ENCODE data around the gene DYRK1B.
"Not testable (repeated sequence)": the region's sequence is repeated elsewhere in the genome, so short reads cannot be mapped to it uniquely, and the experiment has no call there.

The DYRK1B gene

DNA sequence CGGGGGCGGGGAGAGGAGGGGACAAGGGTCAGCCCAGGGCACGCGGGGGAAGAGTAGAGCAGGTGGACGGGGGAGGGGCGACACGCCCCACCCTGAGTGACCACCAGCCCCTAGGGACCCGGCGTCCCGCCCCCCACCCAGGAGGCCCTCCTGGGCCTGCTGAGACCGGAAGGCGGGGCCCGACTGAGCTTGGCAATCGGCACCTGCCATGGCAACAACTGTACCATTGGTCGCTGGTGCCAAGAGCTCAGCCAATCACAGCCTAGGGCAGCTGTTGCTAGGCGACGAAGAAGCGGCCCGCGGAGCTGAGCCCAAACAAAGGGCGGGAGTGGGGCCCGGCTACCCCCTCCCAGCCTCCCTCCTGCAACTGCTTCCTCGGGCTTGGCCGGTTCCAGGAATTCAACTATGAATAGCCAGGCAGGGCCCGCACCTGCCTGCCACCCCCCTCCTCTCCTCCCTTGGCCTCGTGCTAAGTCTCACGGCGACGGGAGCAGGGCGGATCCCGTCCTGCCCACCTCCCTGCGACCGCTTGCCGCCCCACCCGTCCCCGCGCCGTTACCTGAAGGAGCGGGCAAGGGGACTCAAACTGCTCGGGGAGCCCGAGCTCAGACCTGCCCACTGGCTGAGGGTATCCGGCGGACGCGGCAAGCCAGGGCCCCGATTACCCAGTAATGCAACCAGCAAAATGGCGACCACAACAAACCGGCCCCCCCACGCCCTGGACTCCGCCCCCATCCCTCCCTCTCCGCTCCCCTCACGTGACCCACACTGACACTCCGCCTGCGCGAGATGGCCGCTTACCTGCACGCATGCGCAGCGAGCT lies at the start of gene DYRK1B:
Gene DYRK1B (minus strand): TSS at position 699 of the 823 bp plus-strand sequence. CDS start 2,295 bp downstream, outside the sequence.
- TF ChIP-seq, protein P1, sequence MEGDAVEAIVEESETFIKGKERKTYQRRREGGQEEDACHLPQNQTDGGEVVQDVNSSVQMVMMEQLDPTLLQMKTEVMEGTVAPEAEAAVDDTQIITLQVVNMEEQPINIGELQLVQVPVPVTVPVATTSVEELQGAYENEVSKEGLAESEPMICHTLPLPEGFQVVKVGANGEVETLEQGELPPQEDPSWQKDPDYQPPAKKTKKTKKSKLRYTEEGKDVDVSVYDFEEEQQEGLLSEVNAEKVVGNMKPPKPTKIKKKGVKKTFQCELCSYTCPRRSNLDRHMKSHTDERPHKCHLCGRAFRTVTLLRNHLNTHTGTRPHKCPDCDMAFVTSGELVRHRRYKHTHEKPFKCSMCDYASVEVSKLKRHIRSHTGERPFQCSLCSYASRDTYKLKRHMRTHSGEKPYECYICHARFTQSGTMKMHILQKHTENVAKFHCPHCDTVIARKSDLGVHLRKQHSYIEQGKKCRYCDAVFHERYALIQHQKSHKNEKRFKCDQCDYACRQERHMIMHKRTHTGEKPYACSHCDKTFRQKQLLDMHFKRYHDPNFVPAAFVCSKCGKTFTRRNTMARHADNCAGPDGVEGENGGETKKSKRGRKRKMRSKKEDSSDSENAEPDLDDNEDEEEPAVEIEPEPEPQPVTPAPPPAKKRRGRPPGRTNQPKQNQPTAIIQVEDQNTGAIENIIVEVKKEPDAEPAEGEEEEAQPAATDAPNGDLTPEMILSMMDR (IDR thresholded peaks at IDR 0.05; ENCODE audit: low read depth, low read length, missing control alignments), result no peak
- peak; percentile 78 for DNase-seq (ENCODE audit: extremely low read depth, low read depth)
- peak within 1 kb of the TSS; percentile 47 for H3K4me3 ChIP-seq (replicated peaks; ENCODE audit: low read depth, low read length)

DNA sequence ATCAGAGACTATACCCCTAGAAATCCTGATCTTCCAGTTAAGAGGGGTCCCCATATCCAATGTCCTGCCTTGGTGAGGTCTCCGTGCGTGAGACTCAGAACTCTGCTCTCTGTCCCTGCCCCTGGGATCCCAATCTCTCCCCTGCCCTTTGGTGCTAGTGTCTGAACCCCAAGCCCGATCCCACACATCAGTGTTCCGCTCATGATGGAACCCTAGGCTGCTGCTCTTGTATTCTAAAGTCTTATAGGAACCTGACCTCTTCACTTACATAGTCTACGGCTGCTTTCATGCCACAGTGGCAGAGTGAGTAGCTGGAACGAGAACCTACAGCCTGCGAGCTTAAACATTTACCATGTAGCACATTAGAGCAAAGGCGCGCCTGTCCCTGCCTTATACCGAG lies 48.7 kb upstream of the DYRK1B start:
- H3K4me3 ChIP-seq (replicated peaks; ENCODE audit: low read depth, low read length); DNase-seq (ENCODE audit: extremely low read depth, low read depth): not testable (repeated sequence)

DNA sequence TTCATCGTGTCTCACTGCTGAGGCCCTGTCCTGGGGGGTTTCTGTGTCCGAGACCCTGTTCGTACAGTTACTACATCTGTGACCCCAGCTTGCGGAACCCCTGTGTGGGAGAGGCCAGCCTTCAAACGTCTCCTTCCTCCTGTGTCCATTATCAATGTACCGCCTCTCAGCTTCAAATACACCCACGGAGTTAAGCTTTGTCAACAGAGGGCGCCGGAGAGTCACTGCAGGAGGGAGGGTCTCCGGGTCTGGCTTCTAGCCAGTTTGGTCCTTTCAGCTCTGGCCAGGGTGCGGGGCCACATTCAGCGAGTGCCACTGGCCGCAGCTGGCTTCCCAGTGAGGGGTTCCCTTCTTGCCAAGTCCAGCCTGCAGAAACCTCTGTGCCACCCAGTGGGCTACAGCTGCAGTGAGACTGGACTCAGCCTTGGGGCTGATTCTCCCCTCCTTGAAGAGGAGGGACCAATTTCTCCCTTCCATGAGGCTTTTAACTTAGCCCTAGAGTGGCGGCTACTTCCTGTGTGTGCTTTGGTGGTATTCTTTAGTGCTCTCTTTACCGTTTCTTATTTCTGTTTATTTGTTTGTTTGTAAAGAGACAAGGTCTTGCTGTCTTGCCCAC lies 47.6 kb upstream of the DYRK1B start:
- TF ChIP-seq, protein P1 (IDR thresholded peaks at IDR 0.05; ENCODE audit: low read depth, low read length, missing control alignments), result peak; percentile 49
- not testable (repeated sequence) for DNase-seq (ENCODE audit: extremely low read depth, low read depth); H3K4me3 ChIP-seq (replicated peaks; ENCODE audit: low read depth, low read length)

DNA sequence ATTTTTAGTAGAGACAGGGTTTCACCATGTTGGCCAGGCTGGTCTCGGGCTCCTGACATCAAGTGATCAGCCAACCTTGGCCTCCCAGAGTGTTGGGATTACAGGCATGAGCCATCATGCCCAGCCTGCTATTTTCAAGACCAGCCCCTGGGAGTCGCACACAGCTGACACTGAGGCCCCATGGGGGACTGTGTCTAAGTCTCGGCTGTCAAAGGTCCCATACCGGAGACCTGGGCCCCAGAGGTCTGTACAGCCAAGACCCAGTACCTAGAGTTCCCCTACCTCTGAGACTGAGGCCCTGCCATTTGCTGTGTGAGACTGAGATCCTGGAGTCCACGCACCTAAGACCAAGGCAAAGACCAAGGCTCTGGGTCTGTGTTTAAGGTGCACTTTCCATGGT lies 46.3 kb upstream of the DYRK1B start:
- DNase-seq (ENCODE audit: extremely low read depth, low read depth); H3K4me3 ChIP-seq (replicated peaks; ENCODE audit: low read depth, low read length): not testable (repeated sequence)

DNA sequence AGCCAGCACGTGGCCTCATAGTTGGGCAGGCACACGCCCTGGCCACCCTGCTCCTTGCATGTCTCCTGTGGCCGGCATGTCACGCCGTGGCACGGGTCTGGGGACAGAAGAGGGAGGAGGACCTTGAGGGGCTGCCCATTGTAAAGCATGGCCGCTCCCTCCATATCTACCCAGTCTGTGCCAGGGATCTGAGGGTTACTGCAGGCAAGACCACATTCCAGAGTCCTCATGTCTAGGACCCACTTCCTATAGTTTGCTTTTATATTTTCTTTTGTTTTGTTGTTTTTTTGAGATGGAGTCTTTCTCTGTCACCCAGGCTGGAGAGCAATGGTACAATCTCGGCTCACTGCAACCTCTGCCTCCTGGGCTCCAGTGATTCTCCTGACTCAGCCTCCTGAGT lies 45.8 kb upstream of the DYRK1B start:
- not testable (repeated sequence) for DNase-seq (ENCODE audit: extremely low read depth, low read depth); H3K4me3 ChIP-seq (replicated peaks; ENCODE audit: low read depth, low read length)

DNA sequence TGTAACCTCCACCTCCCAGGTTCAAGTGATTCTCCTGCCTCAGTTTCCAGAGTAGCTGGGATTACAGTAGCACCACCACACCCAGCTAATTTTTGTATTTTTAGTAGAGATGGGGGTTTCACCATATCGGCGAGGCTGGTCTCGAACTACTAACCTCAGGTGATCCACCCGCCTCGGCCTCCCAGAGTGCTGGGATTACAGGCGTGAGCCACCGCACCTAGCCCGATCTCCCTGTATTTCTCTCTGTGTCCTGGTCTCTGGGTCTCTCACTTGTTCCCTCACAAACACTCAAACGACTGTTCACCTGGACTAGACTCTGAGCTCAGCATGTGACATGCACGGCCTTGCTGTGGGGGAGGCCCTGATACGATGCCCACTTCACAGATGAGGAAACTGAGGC lies 44.9 kb upstream of the DYRK1B start:
- DNase-seq (ENCODE audit: extremely low read depth, low read depth); H3K4me3 ChIP-seq (replicated peaks; ENCODE audit: low read depth, low read length): not testable (repeated sequence)

DNA sequence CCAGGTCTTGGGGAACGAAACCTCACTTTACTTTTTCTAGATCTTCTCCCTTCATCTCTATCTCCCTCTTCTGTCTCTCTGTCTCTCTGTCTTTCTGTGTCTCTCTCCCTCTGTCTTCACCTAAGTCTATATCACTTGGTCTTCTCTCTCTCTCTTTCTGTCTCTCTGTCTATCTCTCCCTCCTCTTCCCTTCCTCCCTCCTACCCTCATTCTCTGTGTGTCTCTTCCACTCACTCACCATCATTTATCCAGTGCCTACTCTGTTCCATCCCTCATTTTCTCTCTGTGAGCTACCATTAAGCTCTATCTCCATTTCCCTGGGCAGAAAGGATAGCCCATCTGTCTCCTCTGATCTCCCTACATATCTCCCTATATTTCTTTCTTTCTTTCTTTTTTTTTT lies 44.4 kb upstream of the DYRK1B start:
- DNase-seq (ENCODE audit: extremely low read depth, low read depth), result no peak
- TF ChIP-seq, protein P1 (IDR thresholded peaks at IDR 0.05; ENCODE audit: low read depth, low read length, missing control alignments), result no peak
- no peak overlapping the region for H3K4me3 ChIP-seq (replicated peaks; ENCODE audit: low read depth, low read length)

DNA sequence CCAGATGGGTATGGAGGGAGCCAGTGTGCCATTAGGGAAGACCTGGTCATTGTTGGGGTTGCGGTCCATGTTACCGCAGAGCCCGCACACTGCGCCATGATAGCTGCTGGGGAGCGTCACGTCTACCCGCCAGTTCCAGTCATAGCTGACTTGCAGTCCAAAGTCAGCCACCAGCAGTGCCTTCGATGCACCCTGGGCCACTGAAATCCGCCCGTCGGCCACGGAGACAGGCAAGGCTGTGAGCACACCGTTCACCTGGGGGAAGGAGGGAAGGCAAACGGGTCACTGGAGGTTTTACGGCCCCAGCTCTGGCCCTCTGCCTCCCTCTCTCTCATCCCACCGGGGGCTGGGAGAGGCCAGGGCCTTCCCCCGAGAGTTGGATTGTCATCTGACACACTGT lies 44.0 kb upstream of the DYRK1B start:
- not testable (repeated sequence) for H3K4me3 ChIP-seq (replicated peaks; ENCODE audit: low read depth, low read length); DNase-seq (ENCODE audit: extremely low read depth, low read depth)

DNA sequence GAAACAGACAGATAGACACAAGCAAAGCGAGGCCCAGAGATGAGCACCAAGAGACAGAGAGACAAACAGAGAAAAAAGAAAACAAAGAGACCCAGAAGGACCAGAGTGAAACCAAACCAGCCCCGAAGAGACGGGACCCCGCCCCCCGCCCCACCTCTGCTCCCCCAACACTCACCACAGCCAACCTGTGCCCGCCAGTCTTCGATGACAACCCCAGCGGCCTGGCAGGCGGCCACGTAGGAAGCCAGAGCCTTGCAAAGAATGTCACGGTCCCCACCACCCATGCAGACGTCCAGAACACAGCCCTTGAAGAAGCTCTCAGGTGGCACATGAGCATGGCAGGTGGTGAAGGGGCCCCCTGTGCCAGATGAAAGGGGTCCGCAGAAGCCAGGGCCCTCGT lies 43.5 kb upstream of the DYRK1B start:
- H3K4me3 ChIP-seq (replicated peaks; ENCODE audit: low read depth, low read length); DNase-seq (ENCODE audit: extremely low read depth, low read depth): not testable (repeated sequence)

DNA sequence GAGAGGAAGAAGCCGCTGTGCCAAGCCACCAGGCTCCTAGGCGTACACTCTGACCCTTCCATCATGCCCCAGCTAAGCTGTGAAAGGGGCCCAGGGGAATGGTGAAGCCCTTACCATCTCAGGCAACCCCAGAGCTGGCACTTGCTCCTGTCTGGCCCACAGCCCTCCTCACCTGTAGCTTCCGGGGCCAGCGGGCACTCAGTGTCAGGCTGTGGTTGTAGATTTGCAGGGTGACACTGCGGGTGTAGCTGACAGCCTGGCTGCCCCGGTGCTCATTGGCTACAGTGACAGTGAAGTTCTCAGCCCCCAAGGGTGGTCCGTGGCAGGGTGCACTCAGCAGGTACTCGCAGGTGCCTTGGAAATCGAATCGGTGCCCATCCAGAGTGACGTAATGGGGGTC lies 42.5 kb upstream of the DYRK1B start:
- DNase-seq (ENCODE audit: extremely low read depth, low read depth), result not testable (repeated sequence)

DNA sequence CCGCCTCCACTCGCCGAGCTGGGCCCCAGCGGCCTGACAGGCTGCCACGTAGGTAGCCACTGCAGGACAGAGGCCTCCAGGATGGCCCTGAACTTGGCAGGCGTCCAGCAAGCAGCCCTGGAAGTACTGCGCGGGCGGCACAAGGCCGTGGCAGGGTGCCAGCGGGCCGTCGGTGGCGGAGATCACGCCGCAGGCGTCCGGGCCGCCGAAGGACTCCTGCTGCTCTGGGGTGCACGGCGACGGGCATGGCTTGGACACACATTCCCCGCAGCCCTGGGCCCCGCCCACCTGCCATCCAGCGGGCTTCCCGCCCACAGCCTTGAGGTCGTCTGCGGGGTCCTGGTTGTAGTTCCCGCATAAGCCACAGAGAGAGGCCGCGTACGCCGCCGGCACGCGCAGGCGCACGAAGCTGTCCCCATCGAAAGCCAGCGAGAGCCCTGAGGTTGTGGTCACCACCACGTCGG lies 41.5 kb upstream of the DYRK1B start:
- not testable (repeated sequence) for H3K4me3 ChIP-seq (replicated peaks; ENCODE audit: low read depth, low read length); DNase-seq (ENCODE audit: extremely low read depth, low read depth)

More for the DNA sequence above, 42.5 kb upstream of the DYRK1B start:
- not testable (repeated sequence) for H3K4me3 ChIP-seq (replicated peaks; ENCODE audit: low read depth, low read length)

Measured in HFF-Myc (cell line).